ENCODE measurements around the gene BMP8A. TPM values are rescaled to one million over a fixed set of nuclear protein-coding genes. Genes with fewer than 3 reads are reported as not detected.

The BMP8A gene
- total and polyA plus RNA-seq, 2 of the 8 experiments (the other 6 are each of a cell fraction or from before 2014, with no cell fraction given) = 0.38 to 0.43 TPM

DNA sequence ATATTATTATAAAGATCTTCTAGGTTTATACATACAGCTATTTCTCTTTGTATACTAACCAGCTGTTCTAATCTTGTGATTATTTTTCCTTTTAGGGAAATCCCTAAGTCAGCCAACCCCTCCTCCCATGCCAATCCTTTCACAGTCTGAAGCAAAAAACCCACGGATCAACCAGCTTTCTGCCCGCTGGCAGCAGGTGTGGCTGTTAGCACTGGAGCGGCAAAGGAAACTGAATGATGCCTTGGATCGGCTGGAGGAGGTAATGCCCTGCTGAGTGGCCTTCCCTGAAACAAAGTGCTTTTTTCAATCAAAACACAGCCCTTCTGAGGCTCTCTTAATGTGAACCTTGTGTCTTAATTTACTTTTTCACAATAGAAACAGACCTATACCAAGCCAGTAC is 32.4 kb upstream of the BMP8A start (continued):
- TF ChIP-seq, protein P1, sequence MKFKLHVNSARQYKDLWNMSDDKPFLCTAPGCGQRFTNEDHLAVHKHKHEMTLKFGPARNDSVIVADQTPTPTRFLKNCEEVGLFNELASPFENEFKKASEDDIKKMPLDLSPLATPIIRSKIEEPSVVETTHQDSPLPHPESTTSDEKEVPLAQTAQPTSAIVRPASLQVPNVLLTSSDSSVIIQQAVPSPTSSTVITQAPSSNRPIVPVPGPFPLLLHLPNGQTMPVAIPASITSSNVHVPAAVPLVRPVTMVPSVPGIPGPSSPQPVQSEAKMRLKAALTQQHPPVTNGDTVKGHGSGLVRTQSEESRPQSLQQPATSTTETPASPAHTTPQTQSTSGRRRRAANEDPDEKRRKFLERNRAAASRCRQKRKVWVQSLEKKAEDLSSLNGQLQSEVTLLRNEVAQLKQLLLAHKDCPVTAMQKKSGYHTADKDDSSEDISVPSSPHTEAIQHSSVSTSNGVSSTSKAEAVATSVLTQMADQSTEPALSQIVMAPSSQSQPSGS (IDR thresholded peaks at IDR 0.05; ENCODE audit: low read length) = no peak
- TF ChIP-seq HDAC6 (IDR thresholded peaks at IDR 0.05; ENCODE audit: low read depth, low read length) (no peak), BCL11A (IDR thresholded peaks at IDR 0.05; ENCODE audit: low read depth in 2 of 2, low read length in 2 of 2) (no peak), RFX5 (IDR thresholded peaks at IDR 0.05; ENCODE audit: borderline replicate concordance, low read depth, low read length) (no peak)
- TF ChIP-seq, protein P2, sequence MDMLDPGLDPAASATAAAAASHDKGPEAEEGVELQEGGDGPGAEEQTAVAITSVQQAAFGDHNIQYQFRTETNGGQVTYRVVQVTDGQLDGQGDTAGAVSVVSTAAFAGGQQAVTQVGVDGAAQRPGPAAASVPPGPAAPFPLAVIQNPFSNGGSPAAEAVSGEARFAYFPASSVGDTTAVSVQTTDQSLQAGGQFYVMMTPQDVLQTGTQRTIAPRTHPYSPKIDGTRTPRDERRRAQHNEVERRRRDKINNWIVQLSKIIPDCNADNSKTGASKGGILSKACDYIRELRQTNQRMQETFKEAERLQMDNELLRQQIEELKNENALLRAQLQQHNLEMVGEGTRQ (IDR thresholded peaks at IDR 0.05; ENCODE audit: low read length) = no peak

Data from H1 (cell line).